K562 (cell line): ENCODE measurements around the gene PELI2. TPM values are rescaled to one million over a fixed set of nuclear protein-coding genes. Genes with fewer than 3 reads are reported as not detected.

Experiments used
- ATAC-seq: fragments of 200-7000 bp; cut with Tn5 transposase; 3 replicates; pipeline ENCODE4 v1.9.1; 2020; ENCODE audit warnings: moderate library complexity
- BruUV-seq: library from RNA; stranded (reverse); fragments of 400-500 nt; replicated peaks from 2 replicates; lab custom pipeline; 2021; lab: Mats Ljungman, UMichigan
- CTCF ChIA-PET: fragments of 300-600 bp; formaldehyde crosslinking; extraction: SDS; loops from one replicate; lab custom pipeline; 2021; ENCODE audit warnings: low intra/inter-chr PET ratio; lab: Yijun Ruan, JAX
- POLR2A ChIA-PET: fragments of 300-600, 350-650 bp; sonication (Branson Sonifier 250); formaldehyde crosslinking; extraction: SDS; loops from one replicate; lab custom pipeline; 2021; ENCODE audit warnings: antibody characterized with exemption, inconsistent platforms; lab: Yijun Ruan, JAX
- DNase-seq, 4 experiments: peaks; one replicate each; pipeline versions ENCODE4 v3.0.0 to v3.0.0-alpha.2; 2011 to 2018; ENCODE audit warnings: low spot score in 3 of 4, mixed read lengths in 3 of 4; ENCODE audit errors: extremely low read depth in 1 of 4
- FAIRE-seq: peaks from 2 replicates; lab custom pipeline; 2011; peaks lifted over from hg19 to GRCh38; lab: Jason Lieb, UNC
- H2AFZ ChIP-seq: 2 replicates; pipeline ENCODE4 v1.6.0; 2011; ENCODE audit warnings: low read depth, low read length, control low read depth, inconsistent platforms
- H3K27ac ChIP-seq: fragments of 200-600 bp; 3 replicates; pipeline ENCODE4 v1.8.0; 2011; ENCODE audit warnings: low read depth, mild to moderate bottlenecking, control low read depth, inconsistent platforms, low read length, moderate library complexity, mixed read lengths; ENCODE audit errors: extremely low read depth
- H3K27me3 ChIP-seq, 2 experiments: fragments of 300-600 bp in 1 of 2; 2 replicates in 1 of 2; 3 replicates in 1 of 2; pipeline versions ENCODE4 v1.6.0 to v1.8.0; 2011; ENCODE audit warnings: inconsistent platforms in 2 of 2, low read length in 2 of 2, mild to moderate bottlenecking in 1 of 2, mixed read lengths in 1 of 2, moderate library complexity in 1 of 2; ENCODE audit not compliant: control insufficient read depth in 2 of 2, insufficient read depth in 2 of 2
- H3K36me3 ChIP-seq: fragments of 300-600 bp; 3 replicates; pipeline ENCODE4 v1.8.0; 2011; ENCODE audit warnings: mild to moderate bottlenecking, low read length, inconsistent platforms; ENCODE audit not compliant: control insufficient read depth, insufficient read depth
- H3K4me1 ChIP-seq, 2 experiments: fragments of 200-600 bp in 1 of 2; replicated peaks in 1 of 2; 2 replicates in 1 of 2; 3 replicates in 1 of 2; pipeline versions ENCODE4 v1.5.1 to v1.8.0; 2011; ENCODE audit warnings: inconsistent platforms in 2 of 2, low read length in 2 of 2, mild to moderate bottlenecking in 1 of 2, mixed read lengths in 1 of 2, moderate library complexity in 1 of 2; ENCODE audit not compliant: control insufficient read depth in 2 of 2, insufficient read depth in 2 of 2
- H3K4me2 ChIP-seq: 2 replicates; pipeline ENCODE4 v1.6.1; 2011; ENCODE audit warnings: low read length, control low read depth, inconsistent platforms, mixed read lengths; ENCODE audit not compliant: insufficient read depth
- H3K4me3 ChIP-seq: fragments of 200-600 bp; sonication (generic), shearing (Covaris generic); 2 replicates; pipeline ENCODE4 v1.5.1; 2016; ENCODE audit warnings: control low read depth, inconsistent platforms
- H3K79me2 ChIP-seq: fragments of 200-600 bp; 3 replicates; pipeline ENCODE4 v1.8.0; 2011; ENCODE audit warnings: low read length, inconsistent platforms; ENCODE audit not compliant: control insufficient read depth, insufficient read depth
- H3K9ac ChIP-seq, 2 experiments: 2 replicates each; pipeline versions ENCODE4 v1.6.0 to v1.6.1; 2011; ENCODE audit warnings: low read depth in 2 of 2, low read length in 2 of 2, control low read depth in 1 of 2, inconsistent platforms in 1 of 2, mild to moderate bottlenecking in 1 of 2, mixed read lengths in 1 of 2; ENCODE audit not compliant: insufficient read depth in 1 of 2
- H3K9me1 ChIP-seq: one replicate; pipeline ENCODE4 v1.6.0; 2011; ENCODE audit warnings: inconsistent platforms, mild to moderate bottlenecking, low read length, moderate library complexity; ENCODE audit not compliant: control insufficient read depth, insufficient read depth
- H3K9me3 ChIP-seq: replicated peaks from 2 replicates; pipeline ENCODE4 v1.5.1; 2011; ENCODE audit warnings: low read depth, low read length, inconsistent platforms; ENCODE audit not compliant: control insufficient read depth, insufficient read depth
- H4K20me1 ChIP-seq: replicated peaks from 2 replicates; pipeline ENCODE4 v1.6.1; 2011; ENCODE audit warnings: low read length, inconsistent platforms, mixed read lengths; ENCODE audit not compliant: control insufficient read depth, insufficient read depth
- CCAR2 ChIP-seq: fragments of 200-400 bp; formaldehyde crosslinking; IDR thresholded peaks from 2 replicates; pipeline ENCODE4 v1.6.1; 2017; ENCODE audit warnings: mild to moderate bottlenecking, low read depth, low read length
- CHD1 ChIP-seq: fragments of 200-600 bp; sonication (generic); IDR thresholded peaks from one replicate; pipeline ENCODE4 v1.6.1; 2012; ENCODE audit warnings: mild to moderate bottlenecking, moderate library complexity, low read length, inconsistent platforms
- GABPA ChIP-seq: fragments of 200-800 bp; sonication (Bioruptor generic); conservative IDR thresholded peaks from 2 replicates; pipeline ENCODE4 v1.6.1; 2016; ENCODE audit warnings: low read depth, missing genetic modification characterization, missing compliant biosample characterization
- HDAC8 ChIP-seq: fragments of 450-650 bp; IDR thresholded peaks from 2 replicates; pipeline ENCODE4 v1.6.1; 2016; ENCODE audit warnings: mild to moderate bottlenecking, missing genetic modification characterization, moderate library complexity, missing compliant biosample characterization
- LARP7 ChIP-seq: fragments of 450-650 bp; IDR thresholded peaks from 2 replicates; pipeline ENCODE4 v1.6.1; 2016
- POLR2B ChIP-seq: fragments of 450-650 bp; IDR thresholded peaks from 2 replicates; pipeline ENCODE4 v1.6.1; 2018; ENCODE audit warnings: low read depth; ENCODE audit not compliant: partially characterized antibody
- PRMT5 ChIP-seq: sonication (generic); formaldehyde crosslinking; IDR thresholded peaks from 2 replicates; pipeline ENCODE4 v1.5.0; 2020; ENCODE audit warnings: missing genetic modification reagents
- SMAD2 ChIP-seq: fragments of 150-350 bp; IDR thresholded peaks from 2 replicates; pipeline ENCODE4 v1.6.1; 2014; ENCODE audit warnings: low read depth, mild to moderate bottlenecking, low read length
- ZBTB11 ChIP-seq, 3 experiments: fragments of 200-800 bp in 1 of 3; fragments of 250-450 bp in 1 of 3; fragments of 450-650 bp in 1 of 3; sonication (Bioruptor Pico) in 1 of 3; sonication (Bioruptor generic) in 1 of 3; formaldehyde crosslinking in 1 of 3; IDR thresholded peaks; 2 replicates each; pipeline versions ENCODE4 v1.6.1 to v1.8.0; 2016 to 2022; ENCODE audit warnings: mild to moderate bottlenecking in 2 of 3, missing genetic modification characterization in 2 of 3, missing compliant biosample characterization in 1 of 3, moderate library complexity in 1 of 3
- ZNF311 ChIP-seq: fragments of 250-450 bp; sonication (Bioruptor Pico); IDR thresholded peaks from 2 replicates; pipeline ENCODE4 v1.4.0; 2020; ENCODE audit warnings: mild to moderate bottlenecking, moderate library complexity
- WGBS: fragments of 100-300 bp; shearing (Covaris generic); methylation state at CpG from one replicate; pipeline ENCODE4 v1.1.6; 2016; ENCODE audit warnings: low coverage, mixed read lengths; ENCODE audit not compliant: insufficient coverage; ENCODE audit errors: missing lambda C conversion rate; 5-methylcytosine and 5-hydroxymethylcytosine counted together
- in situ Hi-C: fragments of 300-500 bp; cut with MboI; formaldehyde crosslinking; loops from 4 replicates; pipeline ENCODE4 v1.15.0; 2018; ENCODE audit warnings: inconsistent platforms, mixed read lengths
- intact Hi-C: fragments of 100-400 bp; cut with micrococcal nuclease; formaldehyde crosslinking; loops from 2 replicates; pipeline ENCODE4 v1.14.2; 2022
- polyA plus RNA-seq, 8 experiments: library from polyadenylated mRNA; depleted of rRNA in 4 of 8; stranded (reverse) in 5 of 8; unstranded in 3 of 8; fragments of >200 nt; fragmentation: Nextera tagmentation in 2 of 8; fragmentation: Illumina TruSeq in 1 of 8; extraction: Ambion mirVana in 2 of 8; extraction: Trizol in 1 of 8; gene quantifications; 2 replicates each; pipeline versions ENCODE4 v1.2.1 to v1.2.3, GENCODE V29; 2011 to 2014; ENCODE audit warnings: inconsistent platforms in 1 of 8, missing spikeins in 1 of 8
- total RNA-seq, 7 experiments: library from RNA; depleted of rRNA in 6 of 7; stranded (reverse); fragments of >200 nt in 6 of 7; fragmentation: Illumina TruSeq in 2 of 7; extraction: Trizol in 2 of 7; gene quantifications; 2 replicates each; pipeline versions ENCODE4 v1.2.1 to v1.2.3, GENCODE V29; 2011 to 2021; ENCODE audit warnings: low replicate concordance in 1 of 7
- TF ChIP-seq, protein P1 (sequence below): sonication (generic); IDR thresholded peaks from 2 replicates; pipeline ENCODE4 v1.6.1; 2016

The PELI2 gene
- total and polyA plus RNA-seq, 9 of the 15 experiments (the other 6 are each of a cell fraction or from before 2014, with no cell fraction given), result 0.20 to 1.5 (median 0.44) TPM

- no peak for TF ChIP-seq HDAC8 (tag)
- no peak for TF ChIP-seq SMAD2
- TF ChIP-seq LARP7, result no peak
- TF ChIP-seq PRMT5, result no peak
- no peak for TF ChIP-seq CCAR2
- TF ChIP-seq GABPA, result no peak
- no peak for TF ChIP-seq ZBTB11 (CRISPR knock-in tag; IDR thresholded peaks at IDR 0.05)
- TF ChIP-seq POLR2B, result no peak
Observed at GRCh38 chr14:56202256-56202655, 84.0 kb downstream of the PELI2 start (continued).

- CTCF ChIA-PET, result no interaction called here
- Histone ChIP-seq H2AFZ (peak overlapping the region; percentile 51; the same call in 1 of the 2 replicates), H3K9me3 (no peaks in the 10 kb centered on the region), H3K79me2 (no peaks in the 10 kb centered on the region), H3K4me3 (no peak overlapping the region), H3K27me3 (no peaks in the 10 kb centered on the region), H3K9me1 (no peaks in the 10 kb centered on the region), H3K4me1 (peaks cover 0 to 22% of the 10 kb centered on the region in 2 experiments; a peak in 3 of 5 replicates), H3K27ac (no peak overlapping the region), H4K20me1 (no peaks in the 10 kb centered on the region), H3K9ac (no peak overlapping the region), H3K4me2 (no peak overlapping the region), H3K36me3 (no peaks in the 10 kb centered on the region)
- TF ChIP-seq, protein P1, sequence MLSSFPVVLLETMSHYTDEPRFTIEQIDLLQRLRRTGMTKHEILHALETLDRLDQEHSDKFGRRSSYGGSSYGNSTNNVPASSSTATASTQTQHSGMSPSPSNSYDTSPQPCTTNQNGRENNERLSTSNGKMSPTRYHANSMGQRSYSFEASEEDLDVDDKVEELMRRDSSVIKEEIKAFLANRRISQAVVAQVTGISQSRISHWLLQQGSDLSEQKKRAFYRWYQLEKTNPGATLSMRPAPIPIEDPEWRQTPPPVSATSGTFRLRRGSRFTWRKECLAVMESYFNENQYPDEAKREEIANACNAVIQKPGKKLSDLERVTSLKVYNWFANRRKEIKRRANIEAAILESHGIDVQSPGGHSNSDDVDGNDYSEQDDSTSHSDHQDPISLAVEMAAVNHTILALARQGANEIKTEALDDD, result peak; percentile 40; the same call in 1 of the 2 replicates
- no peak for TF ChIP-seq ZNF311 (CRISPR knock-in tag)
- no peak for TF ChIP-seq CHD1
- POLR2A ChIA-PET, result interaction anchor here (0.7 to 1.0 kb wide), 3 partner anchors 9 to 11 kb away, joined by 3 to 6 read pairs (median 5); no protein-coding TSS in a partner anchor
- DNase-seq (no peak), FAIRE-seq (no peak), ATAC-seq (no peak)
- BruUV-seq, result no TSS peak
- 35% methylated on average over 2 of the region's 2 CpGs for WGBS
- in situ Hi-C loops (no loop called here), intact Hi-C loops (no loop called here)
Observed at GRCh38 chr14:56205881-56206280, 87.7 kb downstream of the PELI2 start.
